ENCODE measurements around the gene DHRS4.
"Not testable (repeated sequence)": the region's sequence is repeated elsewhere in the genome, so short reads cannot be mapped to it uniquely, and the experiment has no call there.

The DHRS4 gene

GRCh38 chr14:23977208-23977607 is 23.6 kb downstream of the DHRS4 start:
- not testable (repeated sequence) for H4K91ac ChIP-seq (ENCODE audit: low read depth, low read length, poor library complexity); H3K79me1 ChIP-seq (ENCODE audit: low read depth, low read length); H3K27me3 ChIP-seq (ENCODE audit: control insufficient read depth in 3 of 3, insufficient read depth in 3 of 3, low read depth in 1 of 3, low read length in 3 of 3); H2AFZ ChIP-seq (ENCODE audit: low read length); H3K18ac ChIP-seq (ENCODE audit: low read length); H2BK120ac ChIP-seq (ENCODE audit: low read depth, low read length); H3K9ac ChIP-seq (ENCODE audit: low read depth, low read length, poor library complexity); H3K4ac ChIP-seq (ENCODE audit: low read length); H3K36me3 ChIP-seq (replicated peaks in 1 of 2; ENCODE audit: control insufficient read depth in 2 of 2, insufficient read depth in 2 of 2, low read length in 2 of 2); H2BK12ac ChIP-seq (ENCODE audit: low read length); H3K27ac ChIP-seq (replicated peaks; ENCODE audit: low read length); H3K4me2 ChIP-seq (ENCODE audit: insufficient read depth, low read length, poor library complexity, severe bottlenecking); H3K23ac ChIP-seq (ENCODE audit: low read depth, low read length, poor library complexity); H3K9me3 ChIP-seq (replicated peaks in 1 of 2; ENCODE audit: control insufficient read depth in 2 of 2, insufficient read depth in 1 of 2, low read depth in 1 of 2, low read length in 2 of 2); H2AK5ac ChIP-seq (ENCODE audit: low read depth, low read length); H3K14ac ChIP-seq (ENCODE audit: low read length); H2BK15ac ChIP-seq (ENCODE audit: low read length); DNase-seq (ENCODE audit: low spot score); H2BK5ac ChIP-seq (ENCODE audit: low read length); H3K4me3 ChIP-seq (ENCODE audit: low read length in 2 of 2); H4K8ac ChIP-seq (ENCODE audit: low read depth, low read length); H3K4me1 ChIP-seq (ENCODE audit: control insufficient read depth in 2 of 2, insufficient read depth in 1 of 2, low read depth in 1 of 2, low read length in 2 of 2)
- no CpG with 5 or more reads among the region's 2 CpGs for WGBS, 2 donors (ENCODE audit: extremely low coverage in 2 of 2, insufficient read length in 2 of 2, insufficient replicate concordance in 1 of 2)

GRCh38 chr14:23981951-23982813 is 28.6 kb downstream of the DHRS4 start:
- H3K9me3 ChIP-seq (replicated peaks in 1 of 2; ENCODE audit: control insufficient read depth in 2 of 2, insufficient read depth in 1 of 2, low read depth in 1 of 2, low read length in 2 of 2); H3K14ac ChIP-seq (ENCODE audit: low read length); H2AFZ ChIP-seq (ENCODE audit: low read length); H3K4me3 ChIP-seq (ENCODE audit: low read length in 2 of 2); H2BK15ac ChIP-seq (ENCODE audit: low read length); H2BK5ac ChIP-seq (ENCODE audit: low read length); H3K36me3 ChIP-seq (replicated peaks in 1 of 2; ENCODE audit: control insufficient read depth in 2 of 2, insufficient read depth in 2 of 2, low read length in 2 of 2); H3K4me1 ChIP-seq (ENCODE audit: control insufficient read depth in 2 of 2, insufficient read depth in 1 of 2, low read depth in 1 of 2, low read length in 2 of 2); H2BK12ac ChIP-seq (ENCODE audit: low read length); H2BK120ac ChIP-seq (ENCODE audit: low read depth, low read length); H3K27ac ChIP-seq (replicated peaks; ENCODE audit: low read length); H3K4me2 ChIP-seq (ENCODE audit: insufficient read depth, low read length, poor library complexity, severe bottlenecking); H3K9ac ChIP-seq (ENCODE audit: low read depth, low read length, poor library complexity); H3K27me3 ChIP-seq (ENCODE audit: control insufficient read depth in 3 of 3, insufficient read depth in 3 of 3, low read depth in 1 of 3, low read length in 3 of 3); H4K91ac ChIP-seq (ENCODE audit: low read depth, low read length, poor library complexity); H3K23ac ChIP-seq (ENCODE audit: low read depth, low read length, poor library complexity); DNase-seq (ENCODE audit: low spot score); H3K18ac ChIP-seq (ENCODE audit: low read length); H3K79me1 ChIP-seq (ENCODE audit: low read depth, low read length); H4K8ac ChIP-seq (ENCODE audit: low read depth, low read length); H3K4ac ChIP-seq (ENCODE audit: low read length); H2AK5ac ChIP-seq (ENCODE audit: low read depth, low read length): not testable (repeated sequence)
- WGBS, 2 donors (ENCODE audit: extremely low coverage in 2 of 2, insufficient read length in 2 of 2, insufficient replicate concordance in 1 of 2) = no CpG with 5 or more reads among the region's 10 CpGs

- no peak overlapping the region for H3K9ac ChIP-seq (ENCODE audit: low read depth, low read length, poor library complexity)
- no peak overlapping the region for H4K8ac ChIP-seq (ENCODE audit: low read depth, low read length)
- H3K14ac ChIP-seq (ENCODE audit: low read length) = no peak overlapping the region
- H3K4me1 ChIP-seq (ENCODE audit: control insufficient read depth in 2 of 2, insufficient read depth in 1 of 2, low read depth in 1 of 2, low read length in 2 of 2) = peaks cover 0 to 4% of the 10 kb centered on the region in 2 donors
- H2AFZ ChIP-seq (ENCODE audit: low read length) = no peak overlapping the region
- no peak overlapping the region for H3K4me3 ChIP-seq (ENCODE audit: low read length in 2 of 2)
- no peak overlapping the region for H2BK15ac ChIP-seq (ENCODE audit: low read length)
- H2BK12ac ChIP-seq (ENCODE audit: low read length) = no peak overlapping the region
- no peak overlapping the region for H4K91ac ChIP-seq (ENCODE audit: low read depth, low read length, poor library complexity)
- H3K18ac ChIP-seq (ENCODE audit: low read length) = no peak overlapping the region
- H3K23ac ChIP-seq (ENCODE audit: low read depth, low read length, poor library complexity) = no peak overlapping the region
- no peaks in the 10 kb centered on the region for H3K79me1 ChIP-seq (ENCODE audit: low read depth, low read length)
- no peaks in the 10 kb centered on the region for H3K36me3 ChIP-seq (replicated peaks in 1 of 2; ENCODE audit: control insufficient read depth in 2 of 2, insufficient read depth in 2 of 2, low read length in 2 of 2)
- H2BK5ac ChIP-seq (ENCODE audit: low read length) = no peak overlapping the region
- H3K27ac ChIP-seq (replicated peaks; ENCODE audit: low read length) = no peak overlapping the region
- no CpG with 5 or more reads among the region's 4 CpGs for WGBS, 2 donors (ENCODE audit: extremely low coverage in 2 of 2, insufficient read length in 2 of 2, insufficient replicate concordance in 1 of 2)
- H3K4me2 ChIP-seq (ENCODE audit: insufficient read depth, low read length, poor library complexity, severe bottlenecking) = no peak overlapping the region
- H2BK120ac ChIP-seq (ENCODE audit: low read depth, low read length) = no peak overlapping the region
- peaks cover 0 to 13% (median 0%) of the 10 kb centered on the region in 3 experiments for H3K27me3 ChIP-seq (ENCODE audit: control insufficient read depth in 3 of 3, insufficient read depth in 3 of 3, low read depth in 1 of 3, low read length in 3 of 3)
- H3K9me3 ChIP-seq (replicated peaks in 1 of 2; ENCODE audit: control insufficient read depth in 2 of 2, insufficient read depth in 1 of 2, low read depth in 1 of 2, low read length in 2 of 2) = no peaks in the 10 kb centered on the region
- DNase-seq (ENCODE audit: low spot score) = no peak
- no peak overlapping the region for H2AK5ac ChIP-seq (ENCODE audit: low read depth, low read length)
- no peak overlapping the region for H3K4ac ChIP-seq (ENCODE audit: low read length)
Observed at GRCh38 chr14:23984891-23985602, 31.5 kb downstream of the DHRS4 start.

GRCh38 chr14:23988223-23988606 is 34.6 kb downstream of the DHRS4 start:
- H3K4me1 ChIP-seq (ENCODE audit: control insufficient read depth in 2 of 2, insufficient read depth in 1 of 2, low read depth in 1 of 2, low read length in 2 of 2); H3K27ac ChIP-seq (replicated peaks; ENCODE audit: low read length); H3K14ac ChIP-seq (ENCODE audit: low read length); H3K9ac ChIP-seq (ENCODE audit: low read depth, low read length, poor library complexity); H3K4me3 ChIP-seq (ENCODE audit: low read length in 2 of 2); H2BK15ac ChIP-seq (ENCODE audit: low read length); H2BK12ac ChIP-seq (ENCODE audit: low read length); DNase-seq (ENCODE audit: low spot score); H4K91ac ChIP-seq (ENCODE audit: low read depth, low read length, poor library complexity); H3K36me3 ChIP-seq (replicated peaks in 1 of 2; ENCODE audit: control insufficient read depth in 2 of 2, insufficient read depth in 2 of 2, low read length in 2 of 2); H2BK5ac ChIP-seq (ENCODE audit: low read length); H2BK120ac ChIP-seq (ENCODE audit: low read depth, low read length); H3K23ac ChIP-seq (ENCODE audit: low read depth, low read length, poor library complexity); H3K79me1 ChIP-seq (ENCODE audit: low read depth, low read length); H3K9me3 ChIP-seq (replicated peaks in 1 of 2; ENCODE audit: control insufficient read depth in 2 of 2, insufficient read depth in 1 of 2, low read depth in 1 of 2, low read length in 2 of 2); H3K4ac ChIP-seq (ENCODE audit: low read length); H4K8ac ChIP-seq (ENCODE audit: low read depth, low read length); H3K18ac ChIP-seq (ENCODE audit: low read length); H2AK5ac ChIP-seq (ENCODE audit: low read depth, low read length): not testable (repeated sequence)
- WGBS, 2 donors (ENCODE audit: extremely low coverage in 2 of 2, insufficient read length in 2 of 2, insufficient replicate concordance in 1 of 2) = no CpG with 5 or more reads among the region's 6 CpGs
- Histone ChIP-seq H3K4me2 (ENCODE audit: insufficient read depth, low read length, poor library complexity, severe bottlenecking) (peak overlapping the region; percentile 34), H3K27me3 (ENCODE audit: control insufficient read depth in 3 of 3, insufficient read depth in 3 of 3, low read depth in 1 of 3, low read length in 3 of 3) (peaks cover 0 to 13% (median 0%) of the 10 kb centered on the region in 3 experiments), H2AFZ (ENCODE audit: low read length) (peak overlapping the region; percentile 64)

Measured in neuronal stem cell (in vitro differentiated cells).